ENCODE measurements around the gene RABGEF1. TPM values are rescaled to one million over a fixed set of nuclear protein-coding genes. Genes with fewer than 3 reads are reported as not detected.
"Not testable (repeated sequence)": the region's sequence is repeated elsewhere in the genome, so short reads cannot be mapped to it uniquely, and the experiment has no call there.

RABGEF1 gene
- total and polyA plus RNA-seq, 7 donors, result 10.2 to 47.2 (median 36.4) TPM

GRCh38 chr7:66810716-66811115, 70.2 kb downstream of the RABGEF1 start:
- Histone ChIP-seq H3K4me1 (no peaks in the 10 kb centered on the region), H3K27me3 (no peaks in the 10 kb centered on the region), H3K27ac (no peak overlapping the region), H3K9me3 (no peaks in the 10 kb centered on the region), H3K36me3 (peaks cover 16 to 64% (median 51%) of the 10 kb centered on the region in 4 donors), H3K4me3 (no peak overlapping the region)
- DNase-seq, result no peak
- intact Hi-C loops (cut with DNase I), result no loop called here
- TF ChIP-seq CTCF (IDR thresholded peaks at IDR 0.05), result no peak
- no peak for TF ChIP-seq EP300 (IDR thresholded peaks at IDR 0.05)
- TF ChIP-seq POLR2A (IDR thresholded peaks at IDR 0.05), result no peak
- TF ChIP-seq POLR2AphosphoS5 (IDR thresholded peaks at IDR 0.05), result no peak
- 96% methylated on average over 5 of the region's 5 CpGs for WGBS, 2 donors

GRCh38 chr7:66815186-66815875, 74.8 kb downstream of the RABGEF1 start:
- H3K4me1 ChIP-seq; H3K27me3 ChIP-seq; intact Hi-C loops (cut with DNase I); H3K27ac ChIP-seq; H3K4me3 ChIP-seq; H3K9me3 ChIP-seq: not testable (repeated sequence)
- WGBS, 2 donors, result 91 to 93% methylated on average over 15 of the region's 15 CpGs
- peaks cover under 1 to 18% (median 11%) of the 10 kb centered on the region in 4 donors for H3K36me3 ChIP-seq
- DNase-seq, result peak; percentile 52

GRCh38 chr7:66815951-66816350, 75.4 kb downstream of the RABGEF1 start:
- Histone ChIP-seq H3K36me3 (peaks cover 0 to 12% (median 8%) of the 10 kb centered on the region in 4 donors), H3K27me3 (no peaks in the 10 kb centered on the region), H3K9me3 (no peaks in the 10 kb centered on the region), H3K27ac (no peak overlapping the region), H3K4me3 (no peak overlapping the region), H3K4me1 (no peaks in the 10 kb centered on the region)
- TF ChIP-seq POLR2A (IDR thresholded peaks at IDR 0.05), result no peak
- no peak for TF ChIP-seq POLR2AphosphoS5 (IDR thresholded peaks at IDR 0.05)
- no peak for TF ChIP-seq EP300 (IDR thresholded peaks at IDR 0.05)
- TF ChIP-seq CTCF (IDR thresholded peaks at IDR 0.05), result no peak
- intact Hi-C loops (cut with DNase I), result no loop called here
- WGBS, 2 donors, result 87 to 92% methylated on average over 7 of the region's 7 CpGs
- DNase-seq, result peak; percentile 54

GRCh38 chr7:66816658-66817057, 76.1 kb downstream of the RABGEF1 start:
- H3K27ac ChIP-seq; H3K27me3 ChIP-seq; H3K36me3 ChIP-seq; H3K4me3 ChIP-seq; intact Hi-C loops (cut with DNase I); H3K9me3 ChIP-seq; H3K4me1 ChIP-seq; DNase-seq: not testable (repeated sequence)
- 76 to 92% methylated on average over 7 of the region's 7 CpGs for WGBS, 2 donors

- peak; percentile 42 for DNase-seq
- WGBS, 2 donors, result 51% methylated on average over 7 to 8 of the region's 8 CpGs
- H3K27me3 ChIP-seq; H3K4me3 ChIP-seq; H3K27ac ChIP-seq; H3K9me3 ChIP-seq; intact Hi-C loops (cut with DNase I); H3K36me3 ChIP-seq; H3K4me1 ChIP-seq: not testable (repeated sequence)
Observed at GRCh38 chr7:66817208-66817795, 76.8 kb downstream of the RABGEF1 start.

GRCh38 chr7:66817956-66818355, 77.4 kb downstream of the RABGEF1 start:
- 84 to 86% methylated on average over 7 of the region's 7 CpGs for WGBS, 2 donors
- H3K4me1 ChIP-seq; H3K9me3 ChIP-seq; H3K4me3 ChIP-seq; H3K36me3 ChIP-seq; H3K27ac ChIP-seq; intact Hi-C loops (cut with DNase I); H3K27me3 ChIP-seq: not testable (repeated sequence)
- peak; percentile 20 for DNase-seq

- Histone ChIP-seq H3K4me1 (no peaks in the 10 kb centered on the region), H3K27ac (no peak overlapping the region), H3K27me3 (no peaks in the 10 kb centered on the region), H3K4me3 (no peak overlapping the region), H3K9me3 (peaks cover 0 to 5% (median 0%) of the 10 kb centered on the region in 4 donors), H3K36me3 (no peaks in the 10 kb centered on the region)
- intact Hi-C loops (cut with DNase I), result no loop called here
- DNase-seq, result peak; percentile 54
- 89 to 96% methylated on average over 7 of the region's 7 CpGs for WGBS, 2 donors
- TF ChIP-seq EP300 (IDR thresholded peaks at IDR 0.05) (no peak), POLR2A (IDR thresholded peaks at IDR 0.05) (no peak), CTCF (IDR thresholded peaks at IDR 0.05) (no peak), POLR2AphosphoS5 (IDR thresholded peaks at IDR 0.05) (no peak)
Observed at GRCh38 chr7:66824041-66824440, 83.5 kb downstream of the RABGEF1 start.

GRCh38 chr7:66825538-66825937, 85.0 kb downstream of the RABGEF1 start:
- H3K9me3 ChIP-seq; H3K4me3 ChIP-seq; H3K27me3 ChIP-seq; H3K4me1 ChIP-seq; intact Hi-C loops (cut with DNase I); H3K36me3 ChIP-seq; H3K27ac ChIP-seq: not testable (repeated sequence)
- peak; percentile 44 for DNase-seq
- WGBS, 2 donors, result 68 to 71% methylated on average over 2 of the region's 2 CpGs
